A549 (cell line): ENCODE data around the gene GNAL. TPM values are rescaled to one million over a fixed set of nuclear protein-coding genes. Genes with fewer than 3 reads are reported as not detected.

Experiments
- ATAC-seq, 2 experiments: fragments of 200-7000 bp in 1 of 2; fragments of >200 bp in 1 of 2; cut with Nextera tagmentation in 1 of 2; cut with Tn5 transposase in 1 of 2; 3 replicates each; pipeline versions ENCODE4 v1.8.0 to v1.9.1; 2018 to 2020; ENCODE audit warnings: mild to moderate bottlenecking in 1 of 2, moderate library complexity in 1 of 2
- CTCF ChIA-PET: fragments of 300-600 bp; sonication (Branson Sonifier 250); formaldehyde crosslinking; extraction: SDS; loops from one replicate; lab custom pipeline; 2021; ENCODE audit warnings: antibody characterized with exemption, inconsistent platforms; lab: Yijun Ruan, JAX
- POLR2A ChIA-PET: fragments of 350-600 bp; formaldehyde crosslinking; extraction: SDS; loops from one replicate; lab custom pipeline; 2021; ENCODE audit warnings: antibody characterized with exemption, inconsistent platforms; lab: Yijun Ruan, JAX
- DNase-seq, 2 experiments: peaks; one replicate each; pipeline versions ENCODE4 v3.0.0 to v3.0.0-alpha.2; 2011 to 2016; ENCODE audit warnings: low read depth in 1 of 2, low spot score in 1 of 2
- FAIRE-seq: peaks from 2 replicates; lab custom pipeline; 2011; peaks lifted over from hg19 to GRCh38; lab: Jason Lieb, UNC
- H3K27ac ChIP-seq, 2 experiments: fragments of >200 bp; sonication (Bioruptor Twin); formaldehyde crosslinking; 3 replicates each; pipeline ENCODE4 v1.5.1; 2016 to 2017
- H3K4me1 ChIP-seq: fragments of >200 bp; sonication (Bioruptor Twin); formaldehyde crosslinking; 3 replicates; pipeline ENCODE4 v1.6.1; 2016
- H3K4me2 ChIP-seq: fragments of >200 bp; sonication (Bioruptor Twin); formaldehyde crosslinking; 3 replicates; pipeline ENCODE4 v1.6.1; 2016
- H3K4me3 ChIP-seq: fragments of >200 bp; sonication (Bioruptor Twin); formaldehyde crosslinking; 3 replicates; pipeline ENCODE4 v1.5.1; 2016
- H3K9me3 ChIP-seq: fragments of >200 bp; sonication (Bioruptor Twin); formaldehyde crosslinking; 3 replicates; pipeline ENCODE4 v1.6.1; 2016
- CBX8 ChIP-seq: fragments of 200-600 bp; sonication (generic); IDR thresholded peaks from 2 replicates; pipeline ENCODE4 v1.6.1; 2016
- EHF ChIP-seq: fragments of 250-450 bp; sonication (Bioruptor Pico); IDR thresholded peaks from 2 replicates; pipeline ENCODE4 v1.5.0; 2020; ENCODE audit warnings: mild to moderate bottlenecking
- EP300 ChIP-seq, 2 experiments: fragments of >200 bp; sonication (Bioruptor Twin); formaldehyde crosslinking; IDR thresholded peaks; 2 replicates in 1 of 2; 3 replicates in 1 of 2; pipeline ENCODE4 v1.6.1; 2016 to 2017
- FOSB ChIP-seq: fragments of 250-450 bp; sonication (Bioruptor Pico); IDR thresholded peaks from 2 replicates; pipeline ENCODE4 v1.5.0; 2020; ENCODE audit warnings: mild to moderate bottlenecking, moderate library complexity
- FOSL2 ChIP-seq, 2 experiments: fragments of 450-650 bp in 1 of 2; fragments of >200 bp in 1 of 2; sonication (Bioruptor Twin) in 1 of 2; formaldehyde crosslinking; IDR thresholded peaks; 2 replicates each; pipeline versions ENCODE4 v1.5.0 to v1.6.1; 2016 to 2020; ENCODE audit warnings: mild to moderate bottlenecking in 1 of 2, moderate library complexity in 1 of 2
- FOXS1 ChIP-seq: fragments of 250-450 bp; sonication (Bioruptor Pico); IDR thresholded peaks from 2 replicates; pipeline ENCODE4 v1.5.0; 2020; ENCODE audit warnings: mild to moderate bottlenecking, moderate library complexity
- HEYL ChIP-seq: fragments of 250-450 bp; sonication (Bioruptor Pico); IDR thresholded peaks from 2 replicates; pipeline ENCODE4 v1.8.0; 2021; ENCODE audit warnings: mild to moderate bottlenecking, moderate library complexity
- HMGXB4 ChIP-seq: fragments of 250-450 bp; sonication (Bioruptor Pico); IDR thresholded peaks from 2 replicates; pipeline ENCODE4 v1.5.0; 2021; ENCODE audit warnings: mild to moderate bottlenecking, moderate library complexity, borderline replicate concordance
- HOXB5 ChIP-seq: fragments of 250-450 bp; sonication (Bioruptor Pico); IDR thresholded peaks from 2 replicates; pipeline ENCODE4 v1.5.0; 2020; ENCODE audit warnings: mild to moderate bottlenecking, moderate library complexity
- JUNB ChIP-seq: fragments of >200 bp; sonication (Bioruptor Twin); formaldehyde crosslinking; IDR thresholded peaks from 2 replicates; pipeline ENCODE4 v1.6.1; 2016
- MAFK ChIP-seq: fragments of 450-650 bp; IDR thresholded peaks from 2 replicates; pipeline ENCODE4 v1.6.1; 2014; ENCODE audit not compliant: partially characterized antibody
- MAX ChIP-seq: IDR thresholded peaks from 2 replicates; pipeline ENCODE4 v1.6.1; 2012
- NPAS2 ChIP-seq: fragments of 250-450 bp; sonication (Bioruptor Pico); IDR thresholded peaks from 2 replicates; pipeline ENCODE4 v1.8.0; 2022; ENCODE audit warnings: mild to moderate bottlenecking, moderate library complexity, borderline replicate concordance
- NR3C1 ChIP-seq: fragments of >200 bp; sonication (Bioruptor Twin); formaldehyde crosslinking; IDR thresholded peaks from 3 replicates; pipeline ENCODE4 v1.6.1; 2017
- PHF8 ChIP-seq: fragments of 200-600 bp; sonication (generic); IDR thresholded peaks from 2 replicates; pipeline ENCODE4 v1.6.1; 2016; ENCODE audit warnings: low read depth, mild to moderate bottlenecking, antibody characterized with exemption, moderate library complexity, borderline replicate concordance
- RCOR1 ChIP-seq: fragments of 150-350 bp; IDR thresholded peaks from 2 replicates; pipeline ENCODE4 v1.6.1; 2014; ENCODE audit warnings: antibody characterized with exemption, low read length, low read depth
- SREBF2 ChIP-seq: fragments of 450-650 bp; IDR thresholded peaks from 2 replicates; pipeline ENCODE4 v1.6.1; 2014; ENCODE audit warnings: mild to moderate bottlenecking, moderate library complexity
- ZSCAN20 ChIP-seq: fragments of 250-450 bp; sonication (Bioruptor Pico); IDR thresholded peaks from 2 replicates; pipeline ENCODE4 v1.8.0; 2022; ENCODE audit warnings: mild to moderate bottlenecking, moderate library complexity
- WGBS: methylation state at CpG from one replicate; pipeline ENCODE4 v1.1.6; 2017; ENCODE audit errors: missing lambda C conversion rate; 5-methylcytosine and 5-hydroxymethylcytosine counted together
- polyA plus RNA-seq, 4 experiments: library from polyadenylated mRNA; depleted of rRNA in 3 of 4; stranded (reverse); fragments of >200 nt; fragmentation: RNase III in 1 of 4; extraction: RNeasy Plus Mini Kit Qiagen cat#74134 plus additional on column Dnase treatment in 1 of 4; gene quantifications; 2 replicates in 3 of 4; 3 replicates in 1 of 4; pipeline ENCODE4 v1.2.3, GENCODE V29; 2011 to 2017
- TF ChIP-seq, protein P1 (sequence below): fragments of 200-600 bp; sonication (generic); IDR thresholded peaks from 2 replicates; pipeline ENCODE4 v1.6.1; 2016; ENCODE audit warnings: antibody characterized with exemption, mild to moderate bottlenecking, moderate library complexity
- TF ChIP-seq, protein P2 (sequence below): fragments of >200 bp; sonication (Bioruptor Twin); formaldehyde crosslinking; IDR thresholded peaks from 3 replicates; pipeline ENCODE4 v1.5.1; 2016
- TF ChIP-seq, protein P3 (sequence below): fragments of 150-350 bp; IDR thresholded peaks from 2 replicates; pipeline ENCODE4 v1.6.1; 2014; ENCODE audit warnings: low read depth, mild to moderate bottlenecking, low read length

The GNAL gene
- polyA plus RNA-seq, 2 of the 4 experiments (the other 2 are of a cell fraction) = 5.1 to 12.9 TPM

DNA sequence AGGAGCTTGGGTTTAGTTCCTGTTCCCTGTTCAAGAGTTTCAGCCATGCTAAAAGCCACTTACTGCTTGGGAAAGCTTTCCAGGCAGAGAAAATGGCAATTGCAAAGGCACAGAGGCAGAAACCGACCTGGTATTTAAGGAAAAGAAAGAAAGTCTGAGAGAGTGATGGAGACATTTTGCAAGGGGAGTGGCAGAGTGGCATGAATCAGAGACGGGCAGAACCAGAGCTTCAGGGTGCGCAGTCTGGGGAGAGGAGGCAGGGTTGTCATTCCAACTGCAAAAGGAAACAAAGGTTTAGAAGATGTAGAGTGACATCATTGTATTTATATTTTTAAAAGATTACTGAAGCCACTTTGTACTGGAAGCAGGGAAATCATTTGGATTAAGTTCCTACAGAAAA lies 14.9 kb upstream of the GNAL start (continued):
- TF ChIP-seq NPAS2 (CRISPR knock-in tag) = no peak
- no peak for TF ChIP-seq CBX8
- TF ChIP-seq EP300 (IDR thresholded peaks at IDR 0.05) = no peak
- TF ChIP-seq, protein P1, sequence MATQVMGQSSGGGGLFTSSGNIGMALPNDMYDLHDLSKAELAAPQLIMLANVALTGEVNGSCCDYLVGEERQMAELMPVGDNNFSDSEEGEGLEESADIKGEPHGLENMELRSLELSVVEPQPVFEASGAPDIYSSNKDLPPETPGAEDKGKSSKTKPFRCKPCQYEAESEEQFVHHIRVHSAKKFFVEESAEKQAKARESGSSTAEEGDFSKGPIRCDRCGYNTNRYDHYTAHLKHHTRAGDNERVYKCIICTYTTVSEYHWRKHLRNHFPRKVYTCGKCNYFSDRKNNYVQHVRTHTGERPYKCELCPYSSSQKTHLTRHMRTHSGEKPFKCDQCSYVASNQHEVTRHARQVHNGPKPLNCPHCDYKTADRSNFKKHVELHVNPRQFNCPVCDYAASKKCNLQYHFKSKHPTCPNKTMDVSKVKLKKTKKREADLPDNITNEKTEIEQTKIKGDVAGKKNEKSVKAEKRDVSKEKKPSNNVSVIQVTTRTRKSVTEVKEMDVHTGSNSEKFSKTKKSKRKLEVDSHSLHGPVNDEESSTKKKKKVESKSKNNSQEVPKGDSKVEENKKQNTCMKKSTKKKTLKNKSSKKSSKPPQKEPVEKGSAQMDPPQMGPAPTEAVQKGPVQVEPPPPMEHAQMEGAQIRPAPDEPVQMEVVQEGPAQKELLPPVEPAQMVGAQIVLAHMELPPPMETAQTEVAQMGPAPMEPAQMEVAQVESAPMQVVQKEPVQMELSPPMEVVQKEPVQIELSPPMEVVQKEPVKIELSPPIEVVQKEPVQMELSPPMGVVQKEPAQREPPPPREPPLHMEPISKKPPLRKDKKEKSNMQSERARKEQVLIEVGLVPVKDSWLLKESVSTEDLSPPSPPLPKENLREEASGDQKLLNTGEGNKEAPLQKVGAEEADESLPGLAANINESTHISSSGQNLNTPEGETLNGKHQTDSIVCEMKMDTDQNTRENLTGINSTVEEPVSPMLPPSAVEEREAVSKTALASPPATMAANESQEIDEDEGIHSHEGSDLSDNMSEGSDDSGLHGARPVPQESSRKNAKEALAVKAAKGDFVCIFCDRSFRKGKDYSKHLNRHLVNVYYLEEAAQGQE = no peak

DNA sequence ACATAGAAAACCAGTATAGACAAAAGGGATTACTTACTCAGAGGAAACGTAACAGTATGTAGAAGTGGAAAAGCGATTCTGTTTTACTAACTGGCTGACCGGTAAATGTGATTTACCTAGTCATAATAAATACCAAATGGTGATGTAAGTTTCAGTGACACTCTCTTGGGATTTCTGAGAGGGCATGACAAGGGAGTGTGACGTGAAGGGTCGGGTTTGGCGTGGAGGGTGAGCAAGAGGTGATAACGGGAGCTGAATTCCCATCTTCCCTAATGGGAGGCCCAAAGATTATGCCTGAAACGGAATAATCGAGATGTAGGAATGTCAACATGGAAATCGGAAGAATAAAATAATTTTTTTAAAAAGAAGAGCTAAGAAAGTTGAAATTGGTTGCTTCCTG lies 12.7 kb upstream of the GNAL start:
- Histone ChIP-seq H3K4me3 (no peak overlapping the region), H3K9me3 (no peaks in the 10 kb centered on the region), H3K4me2 (peak overlapping the region; percentile 36; the same call in 2 of the 3 replicates), H3K4me1 (peaks cover 8% of the 10 kb centered on the region; the same call in 2 of the 3 replicates), H3K27ac (no peak overlapping the region)
- WGBS = 56% methylated on average over 10 of the region's 10 CpGs
- ATAC-seq (no peak), FAIRE-seq (no peak), DNase-seq (no peak)
- no peak for TF ChIP-seq SREBF2
- TF ChIP-seq RCOR1 = no peak
- no peak for TF ChIP-seq JUNB
- TF ChIP-seq FOSB (CRISPR knock-in tag) = no peak
- TF ChIP-seq HEYL = no peak
- TF ChIP-seq CBX8 = no peak
- no peak for TF ChIP-seq FOSL2 (IDR thresholded peaks at IDR 0.05)
- TF ChIP-seq FOSL2 (CRISPR knock-in tag; IDR thresholded peaks at IDR 0.05) = no peak
- no peak for TF ChIP-seq MAX
- TF ChIP-seq MAFK = no peak
- TF ChIP-seq ZSCAN20 (CRISPR knock-in tag) = no peak
- no peak for TF ChIP-seq EHF (CRISPR knock-in tag)
- no peak for TF ChIP-seq PHF8
- TF ChIP-seq, protein P2, sequence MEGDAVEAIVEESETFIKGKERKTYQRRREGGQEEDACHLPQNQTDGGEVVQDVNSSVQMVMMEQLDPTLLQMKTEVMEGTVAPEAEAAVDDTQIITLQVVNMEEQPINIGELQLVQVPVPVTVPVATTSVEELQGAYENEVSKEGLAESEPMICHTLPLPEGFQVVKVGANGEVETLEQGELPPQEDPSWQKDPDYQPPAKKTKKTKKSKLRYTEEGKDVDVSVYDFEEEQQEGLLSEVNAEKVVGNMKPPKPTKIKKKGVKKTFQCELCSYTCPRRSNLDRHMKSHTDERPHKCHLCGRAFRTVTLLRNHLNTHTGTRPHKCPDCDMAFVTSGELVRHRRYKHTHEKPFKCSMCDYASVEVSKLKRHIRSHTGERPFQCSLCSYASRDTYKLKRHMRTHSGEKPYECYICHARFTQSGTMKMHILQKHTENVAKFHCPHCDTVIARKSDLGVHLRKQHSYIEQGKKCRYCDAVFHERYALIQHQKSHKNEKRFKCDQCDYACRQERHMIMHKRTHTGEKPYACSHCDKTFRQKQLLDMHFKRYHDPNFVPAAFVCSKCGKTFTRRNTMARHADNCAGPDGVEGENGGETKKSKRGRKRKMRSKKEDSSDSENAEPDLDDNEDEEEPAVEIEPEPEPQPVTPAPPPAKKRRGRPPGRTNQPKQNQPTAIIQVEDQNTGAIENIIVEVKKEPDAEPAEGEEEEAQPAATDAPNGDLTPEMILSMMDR = no peak
- TF ChIP-seq FOXS1 (CRISPR knock-in tag) = no peak
- no peak for TF ChIP-seq NR3C1
- no peak for TF ChIP-seq HOXB5 (CRISPR knock-in tag)
- TF ChIP-seq HMGXB4 (CRISPR knock-in tag) = no peak
- TF ChIP-seq, protein P3, sequence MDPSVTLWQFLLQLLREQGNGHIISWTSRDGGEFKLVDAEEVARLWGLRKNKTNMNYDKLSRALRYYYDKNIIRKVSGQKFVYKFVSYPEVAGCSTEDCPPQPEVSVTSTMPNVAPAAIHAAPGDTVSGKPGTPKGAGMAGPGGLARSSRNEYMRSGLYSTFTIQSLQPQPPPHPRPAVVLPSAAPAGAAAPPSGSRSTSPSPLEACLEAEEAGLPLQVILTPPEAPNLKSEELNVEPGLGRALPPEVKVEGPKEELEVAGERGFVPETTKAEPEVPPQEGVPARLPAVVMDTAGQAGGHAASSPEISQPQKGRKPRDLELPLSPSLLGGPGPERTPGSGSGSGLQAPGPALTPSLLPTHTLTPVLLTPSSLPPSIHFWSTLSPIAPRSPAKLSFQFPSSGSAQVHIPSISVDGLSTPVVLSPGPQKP = no peak
- no peak for TF ChIP-seq NPAS2 (CRISPR knock-in tag)
- POLR2A ChIA-PET = no interaction called here
- CTCF ChIA-PET = no interaction called here
